ENCODE measurements around the gene DOCK10.

Gene DOCK10

GRCh38 chr2:225013425-225014365 lies 28.6 kb downstream of the DOCK10 start:
- in situ Hi-C loops (cut with MboI; ENCODE audit: low sequenced_read_pairs), result no loop called here

- in situ Hi-C loops (cut with MboI; ENCODE audit: low sequenced_read_pairs), result no loop called here
Measured at GRCh38 chr2:225011585-225011984, 30.7 kb downstream of the DOCK10 start.

- in situ Hi-C loops (cut with MboI; ENCODE audit: low sequenced_read_pairs), result no loop called here
Measured at GRCh38 chr2:225010804-225011203, 31.5 kb downstream of the DOCK10 start.

GRCh38 chr2:225009768-225010167 lies 32.5 kb downstream of the DOCK10 start:
- in situ Hi-C loops (cut with MboI; ENCODE audit: low sequenced_read_pairs), result no loop called here

- in situ Hi-C loops (cut with MboI; ENCODE audit: low sequenced_read_pairs), result no loop called here
Measured at GRCh38 chr2:225008935-225009334, 33.3 kb downstream of the DOCK10 start.

GRCh38 chr2:225008179-225008856 lies 34.0 kb downstream of the DOCK10 start:
- in situ Hi-C loops (cut with MboI; ENCODE audit: low sequenced_read_pairs), result no loop called here

- in situ Hi-C loops (cut with MboI; ENCODE audit: low sequenced_read_pairs), result no loop called here
Measured at GRCh38 chr2:225006730-225007129, 35.5 kb downstream of the DOCK10 start.

- in situ Hi-C loops (cut with MboI; ENCODE audit: low sequenced_read_pairs), result no loop called here
Measured at GRCh38 chr2:225004597-225004996, 37.7 kb downstream of the DOCK10 start.

GRCh38 chr2:225002656-225003045 lies 39.6 kb downstream of the DOCK10 start:
- in situ Hi-C loops (cut with MboI; ENCODE audit: low sequenced_read_pairs), result no loop called here

GRCh38 chr2:225002039-225002655 lies 40.1 kb downstream of the DOCK10 start:
- in situ Hi-C loops (cut with MboI; ENCODE audit: low sequenced_read_pairs), result no loop called here

GRCh38 chr2:224999754-225000153 lies 42.5 kb downstream of the DOCK10 start:
- in situ Hi-C loops (cut with MboI; ENCODE audit: low sequenced_read_pairs), result no loop called here

- in situ Hi-C loops (cut with MboI; ENCODE audit: low sequenced_read_pairs), result no loop called here
Measured at GRCh38 chr2:224999321-224999720, 42.9 kb downstream of the DOCK10 start.

GRCh38 chr2:224997802-224998201 lies 44.5 kb downstream of the DOCK10 start:
- in situ Hi-C loops (cut with MboI; ENCODE audit: low sequenced_read_pairs), result no loop called here

GRCh38 chr2:224995419-224995818 lies 46.8 kb downstream of the DOCK10 start:
- in situ Hi-C loops (cut with MboI; ENCODE audit: low sequenced_read_pairs), result no loop called here

- in situ Hi-C loops (cut with MboI; ENCODE audit: low sequenced_read_pairs), result no loop called here
Measured at GRCh38 chr2:224994242-224994823, 47.9 kb downstream of the DOCK10 start.

- in situ Hi-C loops (cut with MboI; ENCODE audit: low sequenced_read_pairs), result no loop called here
Measured at GRCh38 chr2:224990710-224991109, 51.6 kb downstream of the DOCK10 start.

GRCh38 chr2:224987733-224988132 lies 54.5 kb downstream of the DOCK10 start:
- in situ Hi-C loops (cut with MboI; ENCODE audit: low sequenced_read_pairs), result no loop called here

- in situ Hi-C loops (cut with MboI; ENCODE audit: low sequenced_read_pairs), result no loop called here
Measured at GRCh38 chr2:224986477-224986876, 55.8 kb downstream of the DOCK10 start.

- in situ Hi-C loops (cut with MboI; ENCODE audit: low sequenced_read_pairs), result no loop called here
Measured at GRCh38 chr2:224984637-224985036, 57.6 kb downstream of the DOCK10 start.

GRCh38 chr2:224983712-224984554 lies 58.3 kb downstream of the DOCK10 start:
- in situ Hi-C loops (cut with MboI; ENCODE audit: low sequenced_read_pairs), result no loop called here

Measured in hTERT RPE-1 (cell line).